ENCODE results near the gene BCAS4.
"Not testable (repeated sequence)": the region's sequence is repeated elsewhere in the genome, so short reads cannot be mapped to it uniquely, and the experiment has no call there.

Gene BCAS4

GRCh38 chr20:50772420-50773185 is 22.3 kb upstream of the BCAS4 start:
- no peak for FAIRE-seq

- no peak for FAIRE-seq
These were observed 20.3 kb upstream of the BCAS4 start for GRCh38 chr20:50774515-50774914.

- FAIRE-seq = no peak
These were observed 18.6 kb upstream of the BCAS4 start for GRCh38 chr20:50776122-50776817.

DNA sequence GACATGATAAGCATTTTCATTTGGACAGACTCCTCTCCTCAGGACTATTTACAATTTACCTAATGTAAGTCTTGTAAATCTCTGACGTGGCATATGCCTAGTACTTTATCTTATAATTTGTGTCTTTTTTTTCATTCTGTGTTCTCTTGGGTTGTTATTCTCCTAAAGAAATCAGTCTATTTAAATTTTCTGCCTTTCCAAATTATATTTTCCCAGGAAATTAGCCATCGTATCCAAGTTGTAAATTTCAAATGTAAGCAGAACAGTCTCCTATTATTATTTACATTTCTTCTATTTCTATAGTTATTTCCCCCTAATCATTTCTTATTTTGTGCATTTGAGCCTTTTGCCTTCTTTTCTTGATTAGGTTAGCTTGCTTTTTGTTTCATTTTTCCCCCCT is 17.5 kb upstream of the BCAS4 start:
- no peak for FAIRE-seq

DNA sequence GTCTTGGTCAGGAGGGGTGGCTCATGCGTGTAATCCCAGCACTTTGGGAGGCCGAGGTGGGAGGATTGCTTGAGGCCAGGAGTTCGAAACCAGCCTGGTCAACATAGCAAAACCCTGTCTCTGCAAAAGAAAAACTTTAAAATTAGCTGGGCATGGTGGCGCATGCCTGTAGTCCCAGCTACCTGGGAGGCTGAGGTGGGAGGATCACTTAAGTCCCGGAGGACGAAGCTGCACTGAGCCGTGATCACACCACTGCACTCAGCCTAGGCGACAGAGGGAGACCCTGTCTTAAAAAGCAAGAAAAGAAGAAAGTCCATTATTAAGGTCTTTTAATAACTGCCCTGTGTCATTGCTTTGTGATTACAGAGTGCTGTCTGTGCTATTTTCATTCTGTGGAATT is 15.9 kb upstream of the BCAS4 start:
- not testable (repeated sequence) for FAIRE-seq

DNA sequence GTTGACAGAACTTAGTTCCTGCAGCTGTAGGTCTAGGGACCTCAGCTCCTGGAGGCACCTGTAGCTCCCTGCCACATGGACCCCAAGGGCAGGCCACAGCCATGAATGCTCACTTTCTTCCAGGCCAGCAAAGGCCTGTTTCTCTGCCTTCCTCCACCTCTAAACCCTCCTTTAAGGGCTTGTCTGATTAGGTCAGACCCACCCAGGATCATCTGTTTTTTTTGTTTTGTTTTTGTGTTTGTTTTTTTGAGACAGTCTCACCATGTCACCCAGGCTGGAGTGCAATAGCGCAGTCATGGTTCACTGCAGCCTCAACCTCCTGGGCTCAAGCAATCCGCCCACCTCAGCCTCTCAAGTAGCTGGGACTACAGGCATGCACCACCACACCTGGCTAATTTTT is 11.5 kb upstream of the BCAS4 start:
- FAIRE-seq = no peak

- FAIRE-seq = no peak
These were observed 11.0 kb upstream of the BCAS4 start for GRCh38 chr20:50783903-50784302.

GRCh38 chr20:50784464-50784863 is 10.4 kb upstream of the BCAS4 start:
- no peak for FAIRE-seq

GRCh38 chr20:50786703-50787102 is 8.2 kb upstream of the BCAS4 start:
- no peak for FAIRE-seq

- FAIRE-seq = no peak
These were observed 7.7 kb upstream of the BCAS4 start for GRCh38 chr20:50787181-50787580.

GRCh38 chr20:50788045-50788991 is 6.5 kb upstream of the BCAS4 start:
- peak; percentile 78 for FAIRE-seq

- FAIRE-seq = no peak
These were observed 4.8 kb upstream of the BCAS4 start for GRCh38 chr20:50789968-50790650.

DNA sequence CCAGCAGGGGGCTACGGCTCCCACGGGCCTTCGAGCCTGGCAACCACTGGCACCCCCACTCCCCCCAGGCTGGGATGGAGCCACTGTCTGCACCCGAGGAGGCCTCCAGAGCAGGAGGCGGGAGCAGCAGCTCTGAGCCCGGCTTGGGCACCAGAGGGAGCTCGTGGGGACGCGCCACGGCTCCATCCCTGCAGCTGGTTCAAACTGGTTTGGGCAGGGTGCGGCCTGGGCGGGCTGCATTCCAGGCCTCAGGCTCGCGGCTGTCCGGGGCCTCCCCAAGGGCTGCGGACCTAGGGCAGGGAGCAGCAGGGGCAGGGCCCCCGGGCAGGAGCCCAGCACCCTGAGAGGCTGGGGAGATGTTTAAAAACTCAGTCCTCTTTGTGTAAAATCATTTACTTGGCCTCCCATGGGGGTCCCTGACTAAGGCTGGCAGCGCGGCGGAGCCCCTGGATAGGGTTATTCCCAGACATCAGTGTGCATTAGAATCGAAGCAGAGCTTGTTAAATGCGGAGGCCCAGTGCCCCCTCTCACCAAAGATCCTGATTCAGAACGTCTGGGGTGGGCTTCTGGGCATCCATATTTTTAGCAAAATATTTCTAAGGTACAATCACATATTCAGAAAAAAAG is 4.1 kb upstream of the BCAS4 start:
- FAIRE-seq = no peak

- no peak for FAIRE-seq
These were observed 1.9 kb upstream of the BCAS4 start for GRCh38 chr20:50792708-50793574.

DNA sequence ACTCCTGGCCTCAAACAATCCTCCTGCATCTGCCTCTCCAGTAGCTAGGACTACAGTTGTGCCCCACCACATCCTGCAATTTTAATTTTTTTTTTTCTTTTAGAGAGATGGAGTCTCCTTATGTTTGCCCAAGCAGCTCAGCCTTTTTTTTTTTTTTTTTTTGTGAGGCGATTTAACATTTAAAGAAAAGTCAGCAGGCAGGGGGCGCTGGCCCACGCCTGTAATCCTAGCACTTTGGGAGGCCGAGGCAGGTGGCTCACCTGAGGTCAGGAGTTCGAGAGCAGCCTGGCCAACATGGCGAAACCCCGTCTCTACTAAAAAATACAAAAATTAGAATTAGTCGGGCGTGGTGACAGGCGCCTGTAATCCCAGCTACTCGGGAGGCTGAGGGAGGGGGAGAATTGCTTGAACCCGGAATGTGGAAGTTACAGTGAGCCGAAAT is 1.3 kb upstream of the BCAS4 start:
- not testable (repeated sequence) for FAIRE-seq

DNA sequence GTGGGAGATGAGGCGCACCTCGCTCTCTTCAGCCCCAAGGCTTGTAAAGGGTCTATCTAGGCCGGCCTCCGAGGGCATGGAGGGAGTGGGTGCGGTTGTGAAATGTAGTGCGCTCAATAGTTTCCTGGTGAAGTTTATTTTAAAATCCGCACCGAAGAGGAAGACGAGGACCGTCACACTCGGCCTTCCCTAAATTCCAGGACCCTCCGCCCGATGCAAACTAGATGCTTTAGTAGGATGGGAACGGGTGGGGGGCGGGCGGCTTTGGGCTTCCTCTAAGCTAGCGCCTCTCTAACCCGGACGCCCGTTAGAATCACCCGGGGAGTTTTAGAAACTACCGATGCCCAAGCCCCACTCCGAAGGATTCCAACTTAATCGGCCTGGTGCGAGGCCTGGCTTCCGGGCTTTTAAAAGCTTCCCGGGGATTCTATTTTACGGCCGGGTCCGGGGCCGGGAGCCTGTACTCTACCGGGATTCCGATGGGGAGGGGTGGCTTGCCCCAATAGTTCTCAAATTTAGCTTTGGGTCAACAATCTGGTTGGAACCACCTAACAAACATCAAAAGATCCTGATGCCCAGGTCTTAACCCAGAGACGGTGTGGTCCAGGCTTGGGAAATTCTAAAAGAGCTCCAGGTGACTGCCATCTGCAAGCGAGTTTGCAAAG is 548 bp upstream of the BCAS4 start:
- no peak for FAIRE-seq

GRCh38 chr20:50797142-50797541 is 2.3 kb downstream of the BCAS4 start:
- no peak for FAIRE-seq

GRCh38 chr20:50798650-50799049 is 3.8 kb downstream of the BCAS4 start:
- FAIRE-seq = no peak

- FAIRE-seq = no peak
These were observed 4.5 kb downstream of the BCAS4 start for GRCh38 chr20:50799176-50799889.

Measured in A204.1 (cell line).